RKO (cell line): ENCODE results near the gene USP5.

Source experiments
- DNase-seq: peaks from one replicate; pipeline ENCODE4 v3.0.0-alpha.2; 2016; ENCODE audit warnings: low spot score

Gene USP5

GRCh38 chr12:6851921-6852650 lies at the start of gene USP5:
TSS of gene USP5 (plus strand) at chr12:6852150. CDS start at chr12:6852180, 30 bp downstream.
- peak; percentile 100 for DNase-seq

- no peak for DNase-seq
These were observed 44.8 kb upstream of the USP5 start for GRCh38 chr12:6807170-6807569.

- DNase-seq, result no peak
These were observed 42.9 kb upstream of the USP5 start for GRCh38 chr12:6809056-6809455.

- DNase-seq, result no peak
These were observed 41.2 kb upstream of the USP5 start for GRCh38 chr12:6810758-6811157.

- DNase-seq, result no peak
These were observed 38.6 kb upstream of the USP5 start for GRCh38 chr12:6813363-6813762.

GRCh38 chr12:6816598-6816997 lies 35.4 kb upstream of the USP5 start:
- no peak for DNase-seq

- no peak for DNase-seq
These were observed 34.9 kb upstream of the USP5 start for GRCh38 chr12:6817098-6817497.

- DNase-seq, result no peak
These were observed 34.2 kb upstream of the USP5 start for GRCh38 chr12:6817662-6818157.

GRCh38 chr12:6818222-6818621 lies 33.7 kb upstream of the USP5 start:
- DNase-seq, result no peak

- no peak for DNase-seq
These were observed 33.3 kb upstream of the USP5 start for GRCh38 chr12:6818645-6819044.

GRCh38 chr12:6819106-6820030 lies 32.6 kb upstream of the USP5 start:
- DNase-seq, result no peak

GRCh38 chr12:6820166-6820565 lies 31.8 kb upstream of the USP5 start:
- DNase-seq, result no peak

GRCh38 chr12:6821591-6822425 lies 30.1 kb upstream of the USP5 start, which contains the start of gene GPR162:
TSS of gene GPR162 (plus strand) at chr12:6821821. CDS start at chr12:6823899, 2,078 bp downstream.
- no peak for DNase-seq

GRCh38 chr12:6822426-6823135 lies 29.4 kb upstream of the USP5 start:
- no peak for DNase-seq

GRCh38 chr12:6823182-6824084 lies 28.5 kb upstream of the USP5 start:
- DNase-seq, result no peak

GRCh38 chr12:6824085-6824775 lies 27.7 kb upstream of the USP5 start:
- DNase-seq, result no peak

- DNase-seq, result no peak
These were observed 27.0 kb upstream of the USP5 start for GRCh38 chr12:6824901-6825381.

GRCh38 chr12:6825398-6826124 lies 26.4 kb upstream of the USP5 start:
- no peak for DNase-seq
